Adrenal gland (tissue), 12 donors: Measurements from ENCODE around the gene POTEH. TPM values are rescaled to one million over a fixed set of nuclear protein-coding genes. Genes with fewer than 3 reads are reported as not detected.

ENCODE experiments used
- polyA plus RNA-seq, 3 donors: library from polyadenylated mRNA; stranded (reverse); fragments of 200-250 nt in 2 of 3; fragments of 350-450 nt in 1 of 3; fragmentation: Illumina TruSeq in 1 of 3; extraction: RNeasy Lipid Tissue Mini Kit (QIAGEN cat#74804) in 1 of 3; gene quantifications; one replicate each; pipeline ENCODE4 v1.2.3, GENCODE V29; 2013 to 2014
- small RNA-seq, 2 donors: library from RNA; depleted of rRNA; stranded (forward); fragments of <200 nt; gene quantifications; one replicate each; pipeline ENCODE3, GENCODE V24; 2016
- total RNA-seq, 9 donors: library from RNA; depleted of rRNA in 4 of 9; stranded (reverse); fragments of >200 nt in 4 of 9; fragments of 120-200 nt in 1 of 9; fragmentation: NEBNext Ultra II Directional in 1 of 9; extraction: Animal tissue kit (Norgen Biotek cat#: 25700) in 1 of 9; gene quantifications; one replicate each; pipeline versions ENCODE4 v1.1.0 to v1.2.4, GENCODE V29; 2013 to 2023
- donor health status: healthy with polysubstance abuse.
- donor health status: Bipolar disorder and iron deficiency.
- donor health status: DM: yes; HTN: yes; CAD: no.
- donor health status: DM: no; HTN: no; CAD: no.
- donor health status: DM: no; HTN: no; CAD: no.
- donor health status: DM: yes; HTN: yes; CAD: no.

The POTEH gene
- total and polyA plus RNA-seq, 12 donors: not detected

Small RNA genes lying within 50 kb of the gene (small RNA-seq; reads per million reads assigned to genes)
- 0 reads per million in 2 donors for gene RNU6-816P

Other genes starting within 250 kb of the POTEH start
- not detected for gene OR11H1, start 161.8 kb upstream of the POTEH start, total RNA-seq
- not detected for gene OR11H1, start 161.8 kb upstream of the POTEH start, polyA plus RNA-seq